Measurements from ENCODE around the gene AKAP13.

AKAP13 gene

DNA sequence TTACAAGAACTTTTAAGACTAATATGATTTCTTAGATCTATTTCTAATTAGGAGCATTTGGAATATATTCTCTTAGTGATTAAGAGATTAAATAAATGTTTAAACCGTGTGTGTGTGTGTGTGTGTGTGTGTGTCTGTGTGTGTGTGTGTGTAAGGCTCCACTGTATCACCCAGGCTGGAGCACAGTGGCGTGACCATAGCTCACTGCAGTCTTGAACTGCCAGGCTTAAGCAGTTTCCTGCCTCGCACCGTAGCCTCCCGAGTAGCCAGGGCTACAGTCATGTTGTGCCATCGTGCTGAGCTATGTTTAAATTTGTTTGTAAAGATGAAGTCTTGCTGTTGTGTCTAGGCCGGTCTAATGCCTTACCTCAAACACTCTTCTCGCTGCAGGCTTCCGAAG, 305.0 kb downstream of the AKAP13 start:
- DNase-seq = no peak

DNA sequence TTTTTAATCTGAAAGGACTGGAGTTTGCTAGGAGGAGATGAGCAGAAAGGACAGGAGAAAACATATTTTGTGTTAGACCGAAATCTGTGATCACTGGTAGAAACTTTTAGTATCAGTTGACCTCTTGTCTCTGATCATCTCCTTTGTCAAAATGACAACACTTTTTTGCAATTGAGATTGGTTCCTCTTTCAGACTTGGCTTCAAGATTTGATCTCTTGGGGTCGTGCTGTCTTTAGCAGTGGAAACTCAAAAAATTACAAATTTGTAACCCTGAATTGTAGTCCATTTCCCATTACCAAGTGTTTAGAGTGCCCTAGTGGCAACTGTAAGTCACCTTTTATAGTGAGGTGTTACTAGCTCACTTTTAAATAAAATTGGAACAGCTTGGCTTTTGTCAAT, 306.9 kb downstream of the AKAP13 start:
- no peak for DNase-seq

- DNase-seq = no peak
These were observed 308.3 kb downstream of the AKAP13 start for GRCh38 chr15:85688711-85689110.

DNA sequence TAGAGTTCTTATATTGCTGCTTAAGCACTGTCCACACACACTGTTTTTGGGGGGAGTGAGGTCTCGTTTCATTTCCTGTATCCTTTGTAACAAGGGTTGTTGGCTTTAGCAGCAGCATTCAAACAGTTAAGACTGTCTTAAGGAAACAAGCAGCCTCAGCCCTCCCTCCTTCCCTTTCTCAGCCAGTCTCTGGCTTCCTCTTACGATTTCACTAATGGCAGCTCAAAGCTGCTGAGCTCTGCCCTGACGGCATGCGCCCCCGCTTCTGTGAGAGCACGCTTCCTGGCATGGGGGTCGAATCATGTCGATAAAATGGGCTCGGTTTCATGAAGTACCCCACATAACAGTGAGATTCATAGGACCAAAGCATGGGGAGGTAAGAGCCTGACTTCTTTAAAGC, 309.3 kb downstream of the AKAP13 start:
- no peak for DNase-seq

- DNase-seq = no peak
These were observed 310.3 kb downstream of the AKAP13 start for GRCh38 chr15:85690561-85691231.

GRCh38 chr15:85691350-85692240, 311.2 kb downstream of the AKAP13 start:
- DNase-seq = no peak

GRCh38 chr15:85692321-85692720, 311.9 kb downstream of the AKAP13 start:
- no peak for DNase-seq

GRCh38 chr15:85692873-85693272, 312.5 kb downstream of the AKAP13 start:
- DNase-seq = no peak

DNA sequence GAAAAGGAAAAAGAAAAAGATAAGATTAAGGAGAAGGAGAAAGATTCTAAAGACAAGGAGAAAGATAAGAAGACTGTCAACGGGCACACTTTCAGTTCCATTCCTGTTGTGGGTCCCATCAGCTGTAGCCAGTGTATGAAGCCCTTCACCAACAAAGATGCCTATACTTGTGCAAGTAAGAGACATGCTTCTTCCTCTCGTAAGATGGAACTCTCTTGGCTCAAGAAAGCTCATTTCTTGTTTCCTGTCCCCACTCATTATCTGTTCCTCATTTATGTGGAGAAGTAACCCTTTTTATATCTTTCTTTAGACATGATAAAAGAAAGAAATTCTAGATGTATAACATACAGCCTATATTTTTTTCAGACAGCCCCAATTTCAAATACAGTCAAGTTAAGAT, 312.9 kb downstream of the AKAP13 start:
- DNase-seq = no peak

- DNase-seq = no peak
These were observed 313.7 kb downstream of the AKAP13 start for GRCh38 chr15:85694091-85694490.

DNA sequence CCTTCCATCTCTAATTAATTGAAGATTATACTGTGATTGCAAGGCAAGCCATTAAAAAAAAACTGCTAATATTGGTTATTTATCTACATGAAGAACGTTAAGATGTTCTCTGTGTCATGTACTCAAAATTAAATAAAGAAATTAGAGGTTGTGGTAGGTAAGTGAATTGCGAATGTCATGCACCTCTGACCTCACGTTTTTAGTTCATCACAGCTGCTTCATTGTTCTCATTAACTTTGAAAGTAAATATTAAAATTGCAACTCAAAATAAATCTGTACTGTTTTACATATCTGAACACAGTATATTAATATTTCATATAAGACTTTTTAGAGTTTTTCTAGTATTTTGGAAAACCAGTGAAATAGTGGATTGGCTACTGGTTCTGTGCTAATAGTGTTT, 320.4 kb downstream of the AKAP13 start:
- DNase-seq = no peak

GRCh38 chr15:85702321-85703101, 322.1 kb downstream of the AKAP13 start:
- DNase-seq = no peak

GRCh38 chr15:85704066-85704465, 323.7 kb downstream of the AKAP13 start:
- no peak for DNase-seq

- no peak for DNase-seq
These were observed 324.5 kb downstream of the AKAP13 start for GRCh38 chr15:85704720-85705429.

DNA sequence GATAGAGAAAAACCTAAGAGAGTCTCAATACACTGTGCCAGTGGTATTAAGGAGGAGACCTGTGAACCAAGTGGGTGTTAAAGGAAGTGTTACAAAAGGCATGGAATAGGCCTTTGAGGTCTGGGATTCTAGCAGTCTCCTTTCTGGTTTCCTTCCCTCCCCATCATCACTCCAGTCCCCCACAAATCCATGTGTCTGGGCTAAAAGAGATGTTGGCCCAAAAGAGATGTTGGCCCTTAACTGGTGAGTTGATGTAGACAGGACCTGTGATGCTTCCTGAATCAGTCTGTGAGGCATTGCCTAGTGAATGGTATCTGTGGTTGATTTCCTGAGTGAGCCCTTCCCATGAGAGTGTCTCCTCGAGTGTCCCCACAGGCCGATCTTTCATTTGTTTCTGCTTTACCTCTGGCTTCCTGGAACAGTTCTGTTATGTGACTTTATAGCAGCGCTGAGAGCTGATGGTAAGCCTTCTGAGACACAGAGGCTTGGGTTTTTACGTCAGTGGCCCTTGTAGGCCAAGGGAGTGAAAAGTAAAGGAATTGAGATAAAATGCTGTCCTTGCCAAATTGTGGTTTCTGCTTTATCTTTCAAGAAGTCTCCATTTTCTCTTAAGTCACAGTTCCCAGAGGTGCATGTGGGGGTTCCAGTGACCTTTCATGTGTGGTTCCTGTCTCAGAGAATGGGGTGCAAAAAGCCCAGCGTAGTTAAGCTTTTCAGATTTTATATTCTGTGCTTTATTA, 326.5 kb downstream of the AKAP13 start:
- DNase-seq = no peak

- DNase-seq = no peak
These were observed 327.3 kb downstream of the AKAP13 start for GRCh38 chr15:85707519-85708338.

DNA sequence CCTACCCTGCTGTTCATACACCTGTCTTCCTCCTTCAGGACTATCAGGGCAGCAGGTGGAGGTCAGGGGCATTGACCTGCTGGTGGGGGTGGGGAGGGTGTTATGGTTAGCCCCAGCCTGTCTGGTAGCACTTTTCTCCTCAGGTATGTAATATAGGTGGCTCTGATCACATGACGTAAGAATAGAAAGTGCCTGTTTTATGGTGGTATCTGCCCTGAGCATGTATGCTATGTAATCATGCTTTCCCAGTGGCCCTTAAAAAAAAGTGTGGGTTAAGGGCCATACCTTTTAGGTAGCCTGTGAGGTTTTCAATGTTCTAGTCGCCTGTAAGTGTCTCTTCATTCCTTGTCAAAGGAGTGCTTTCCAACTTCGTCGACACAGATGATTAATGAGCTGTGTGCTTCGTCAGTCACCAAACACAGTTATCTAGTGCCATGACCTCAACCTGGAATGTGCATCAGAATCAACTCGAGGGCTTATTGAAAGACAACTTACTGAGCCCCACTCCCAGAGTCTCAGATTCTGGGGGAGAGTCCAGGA, 328.1 kb downstream of the AKAP13 start:
- DNase-seq = no peak

GRCh38 chr15:85709250-85709649, 328.8 kb downstream of the AKAP13 start:
- no peak for DNase-seq

GRCh38 chr15:85710340-85710842, 330.0 kb downstream of the AKAP13 start:
- DNase-seq = no peak

DNA sequence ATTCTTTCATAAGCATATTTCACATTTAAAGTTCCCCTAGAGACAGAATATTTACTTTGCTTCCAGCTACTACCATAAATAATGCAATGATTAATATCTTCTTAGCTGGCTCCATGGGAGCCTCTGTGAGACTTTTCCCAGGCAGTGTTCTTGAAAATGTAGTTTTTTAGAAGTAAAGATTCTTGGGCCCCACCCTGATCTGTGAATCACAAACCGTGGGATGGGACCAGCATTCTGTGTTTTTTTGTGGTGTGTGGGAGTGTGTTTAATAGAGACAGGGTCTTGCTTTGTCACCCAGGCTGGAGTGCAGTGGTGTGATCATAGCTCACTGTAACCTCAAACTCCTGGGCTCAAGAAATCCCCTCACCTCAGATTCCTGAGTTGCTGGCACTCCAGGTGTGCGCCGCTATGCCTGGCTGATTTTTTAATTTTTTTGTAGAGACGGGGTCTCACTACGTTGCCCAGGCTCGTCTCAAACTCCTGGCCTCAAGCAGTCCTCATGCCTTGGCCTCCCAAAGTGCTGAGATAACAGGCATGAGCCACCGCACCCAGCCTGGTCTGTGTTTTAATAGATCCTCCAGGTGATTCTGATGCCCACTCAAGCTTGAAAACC, 331.3 kb downstream of the AKAP13 start:
- no peak for DNase-seq
